HG02973 (cell line): Measurements from ENCODE around the gene KDM5D.

ENCODE experiments used
- ATAC-seq: cut with Tn5 transposase; IDR thresholded peaks from one replicate; pipeline ENCODE4 v1.9.1; 2021; ENCODE audit warnings: moderate library complexity; ENCODE audit not compliant: unreplicated experiment

KDM5D gene

DNA sequence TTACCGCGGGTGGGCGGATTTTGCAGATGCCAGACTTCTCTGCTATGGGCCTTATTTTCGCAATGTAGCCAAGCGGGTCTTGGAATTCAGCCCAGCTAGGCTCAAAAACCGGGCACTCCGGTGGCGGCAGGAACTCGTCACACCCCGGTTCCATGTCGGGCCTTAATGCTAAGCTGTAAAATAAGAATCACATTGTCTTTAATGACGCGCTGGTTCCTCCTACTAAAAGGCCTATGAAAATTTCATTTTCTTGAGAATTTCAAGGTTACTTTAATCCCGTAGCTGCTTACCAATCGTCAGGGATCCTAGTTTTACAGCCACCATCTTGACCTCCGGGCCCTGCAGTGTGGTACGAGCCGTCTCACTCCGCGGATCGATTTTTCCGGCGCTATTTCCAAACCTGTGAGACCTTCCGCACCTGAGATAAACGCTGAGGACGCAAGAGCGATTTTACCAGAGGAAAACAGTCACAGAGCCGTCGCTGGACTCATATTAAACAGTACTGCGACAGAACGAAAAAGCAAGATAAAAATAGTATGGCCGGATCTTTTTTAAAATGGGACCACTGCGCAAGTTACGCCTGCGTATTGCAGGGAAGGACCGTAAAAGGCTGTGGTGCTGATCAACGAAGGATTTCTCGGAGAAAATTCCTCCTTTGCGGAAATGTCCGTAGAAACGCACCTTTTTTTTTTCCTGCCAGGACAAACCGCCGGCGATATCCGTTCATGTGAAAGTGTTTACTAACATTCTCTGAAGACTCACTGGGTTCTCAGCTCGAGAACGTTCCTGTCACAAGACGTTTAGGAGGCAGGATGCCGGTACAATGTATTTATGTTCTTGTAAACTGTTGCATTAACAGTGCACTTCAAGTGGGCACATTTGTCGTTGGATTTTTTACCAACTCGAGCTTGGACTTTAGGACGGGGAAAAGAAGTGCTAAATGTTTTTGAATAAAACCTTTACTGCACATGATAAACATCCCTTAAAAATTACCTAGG lies at the start of gene KDM5D:
Gene KDM5D (minus strand): TSS at position 346 of the 998 bp plus-strand sequence. CDS start 192 bp downstream, at position 154.
- ATAC-seq = peak; percentile 75

DNA sequence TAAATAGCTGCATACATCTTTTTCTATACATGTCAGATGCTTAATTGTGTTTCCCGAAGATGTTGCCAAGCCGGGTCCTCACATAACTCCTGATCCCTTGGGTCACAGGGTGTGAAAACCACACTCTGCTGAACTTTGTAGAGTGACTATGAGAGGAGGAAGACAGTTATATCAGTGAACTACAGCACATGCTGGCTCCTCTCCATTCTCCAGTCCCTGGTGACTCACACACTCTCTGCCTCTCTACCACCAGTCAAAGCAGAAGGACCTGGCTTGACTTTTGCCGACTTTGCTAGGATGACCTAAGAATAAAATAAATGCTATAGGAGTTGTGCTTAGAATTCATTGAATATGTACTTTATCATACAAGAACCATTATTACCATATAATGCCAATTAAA lies 23.8 kb upstream of the KDM5D start:
- ATAC-seq = no peak

DNA sequence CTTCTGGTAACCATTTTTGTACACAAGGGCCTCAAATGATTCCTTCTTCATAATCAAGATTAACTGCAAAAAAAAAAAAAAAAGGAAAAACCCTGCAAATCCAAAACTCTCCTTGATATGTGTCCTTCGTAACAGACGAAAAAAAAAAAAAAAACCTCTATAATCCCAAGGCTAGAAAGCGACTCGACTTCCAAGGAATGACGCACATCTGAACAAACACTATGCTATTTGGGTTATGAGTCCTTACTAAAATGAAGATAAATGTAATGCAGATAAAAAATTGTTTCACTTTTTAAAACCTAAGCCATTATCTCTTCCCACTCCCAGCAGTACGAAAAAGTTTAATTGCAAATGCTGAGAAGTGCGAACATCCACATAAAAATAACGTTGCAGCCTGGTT lies 1.2 kb downstream of the KDM5D start:
- no peak for ATAC-seq

DNA sequence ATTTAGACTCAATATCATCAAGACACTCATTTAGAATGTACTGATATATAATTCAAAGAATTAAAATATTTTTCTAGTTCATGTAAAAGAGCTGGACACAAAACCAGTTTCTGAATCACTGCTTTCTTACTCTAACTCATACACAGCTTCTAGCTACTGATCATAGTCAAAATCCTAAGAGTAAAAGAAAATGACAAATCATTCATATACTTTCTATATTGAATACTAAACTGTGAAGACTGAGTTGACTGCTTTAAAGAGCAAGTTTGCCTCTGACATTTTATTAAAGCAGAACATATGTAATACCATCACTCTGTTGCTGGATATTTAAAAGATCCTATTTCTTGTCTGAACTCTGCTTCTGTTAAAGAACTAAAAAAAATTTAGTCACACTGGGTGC lies 2.4 kb downstream of the KDM5D start:
- ATAC-seq = no peak

DNA sequence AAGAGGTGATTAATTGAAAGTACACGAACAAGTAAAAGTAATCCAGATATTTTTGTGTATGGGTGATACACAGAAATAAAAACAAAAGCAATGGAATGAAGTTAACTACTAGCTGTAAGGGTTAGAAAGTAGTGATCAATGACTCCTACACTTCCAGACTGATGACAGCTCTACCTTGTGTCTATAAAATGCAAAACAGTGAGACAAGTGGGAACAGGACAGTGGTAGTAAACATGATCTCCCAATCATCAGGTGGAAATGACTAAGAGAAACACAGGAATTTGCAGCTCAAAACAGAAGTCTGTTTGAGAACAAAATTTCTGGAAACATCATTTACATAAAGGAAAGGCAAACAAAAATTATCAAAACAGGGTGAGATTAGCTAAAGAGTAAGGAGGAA lies 10.1 kb downstream of the KDM5D start:
- no peak for ATAC-seq

DNA sequence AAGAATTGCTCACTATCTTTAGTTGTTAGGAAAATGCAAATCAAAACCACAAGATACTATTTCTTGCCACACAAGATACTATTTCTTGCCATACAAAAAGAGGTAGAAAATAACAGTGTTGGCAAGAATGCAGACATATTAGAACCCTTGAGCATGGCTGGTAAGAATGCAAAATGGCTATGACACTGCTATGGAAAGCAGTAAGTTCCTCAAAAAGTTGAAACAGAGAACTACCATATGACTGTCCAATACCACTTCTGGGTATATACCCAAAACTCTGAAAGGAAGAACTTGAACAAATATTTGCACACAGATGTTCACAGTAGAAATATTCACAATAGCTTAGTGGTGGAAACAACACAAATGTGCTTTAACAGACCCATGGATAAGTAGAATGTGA lies 26.6 kb downstream of the KDM5D start:
- peak; percentile 93 for ATAC-seq

DNA sequence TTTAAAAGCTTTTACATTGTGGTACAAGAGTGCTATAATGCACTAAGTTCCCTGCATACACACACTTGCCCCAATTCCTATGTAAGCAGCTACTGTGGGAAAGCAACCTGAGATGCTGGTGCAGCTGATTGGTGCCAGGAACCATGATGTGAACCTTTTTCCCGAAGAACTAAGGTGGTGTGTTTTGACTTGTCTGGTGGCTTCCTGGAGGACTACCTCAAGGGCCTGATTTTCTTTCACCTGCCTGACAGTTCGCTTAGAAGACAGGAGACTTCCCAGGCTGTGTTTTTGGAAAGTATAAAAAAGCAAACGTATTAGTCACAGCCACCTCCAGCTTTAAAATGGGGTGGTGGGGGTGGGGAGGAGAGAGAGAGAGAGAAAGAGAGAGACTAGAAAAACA lies 27.4 kb downstream of the KDM5D start:
- no peak for ATAC-seq

DNA sequence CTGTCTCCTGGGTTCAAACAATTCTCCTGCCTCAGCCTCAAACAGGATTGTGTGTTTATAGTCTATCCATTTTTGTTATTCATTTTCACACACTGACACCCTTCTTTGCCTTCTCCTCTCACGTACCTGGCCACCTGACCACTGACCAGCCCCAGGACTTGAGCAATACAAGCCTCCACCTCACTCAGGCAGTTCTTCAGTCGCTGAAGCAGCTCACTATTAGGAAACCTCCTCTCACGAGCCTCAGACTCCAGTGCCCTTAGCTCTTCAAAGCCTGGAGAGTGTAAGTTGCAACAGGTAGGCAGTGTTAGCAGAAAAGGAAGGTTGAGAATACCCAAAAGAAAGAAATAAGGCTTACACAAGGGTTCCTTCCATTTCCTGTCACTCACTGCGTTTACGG lies 29.3 kb downstream of the KDM5D start:
- no peak for ATAC-seq

DNA sequence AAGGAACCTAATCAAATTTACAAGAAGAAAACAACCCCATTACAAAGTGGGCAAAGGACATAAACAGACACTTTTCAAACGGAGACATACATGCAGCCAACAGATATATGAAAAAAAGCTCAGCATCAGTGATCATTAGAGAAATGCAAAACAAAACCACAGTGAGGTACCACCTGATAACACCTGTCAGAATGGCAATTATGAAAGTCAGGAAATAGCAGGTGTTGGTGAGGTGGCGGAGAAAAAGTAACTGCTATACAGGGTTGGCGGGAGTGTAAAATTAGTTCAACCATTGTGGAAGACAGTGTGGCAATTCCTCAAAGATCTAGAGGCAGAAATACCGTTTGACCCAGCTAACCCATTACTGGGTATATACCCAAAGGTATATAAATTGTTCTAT lies 31.1 kb downstream of the KDM5D start:
- no peak for ATAC-seq

DNA sequence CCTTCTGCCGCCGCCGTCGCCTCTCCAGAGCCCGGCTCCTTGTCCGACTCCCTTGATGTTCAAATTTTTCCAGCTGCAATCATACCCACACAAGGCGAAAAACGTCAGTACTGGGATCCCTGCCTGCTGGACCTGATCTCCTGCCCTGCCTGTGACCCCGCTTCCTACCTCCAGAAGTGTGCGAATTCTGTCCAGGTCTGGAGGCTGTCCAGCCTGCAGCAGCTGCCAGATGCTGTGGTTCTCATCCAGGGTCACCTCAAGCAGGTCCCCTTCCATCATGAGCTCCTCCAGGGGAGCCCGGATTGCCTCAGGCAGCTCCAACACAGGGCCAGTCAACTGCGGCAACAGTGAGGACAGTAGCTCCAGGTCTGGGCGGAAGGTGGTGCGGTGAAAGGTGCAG lies 38.3 kb downstream of the KDM5D start:
- ATAC-seq = no peak

DNA sequence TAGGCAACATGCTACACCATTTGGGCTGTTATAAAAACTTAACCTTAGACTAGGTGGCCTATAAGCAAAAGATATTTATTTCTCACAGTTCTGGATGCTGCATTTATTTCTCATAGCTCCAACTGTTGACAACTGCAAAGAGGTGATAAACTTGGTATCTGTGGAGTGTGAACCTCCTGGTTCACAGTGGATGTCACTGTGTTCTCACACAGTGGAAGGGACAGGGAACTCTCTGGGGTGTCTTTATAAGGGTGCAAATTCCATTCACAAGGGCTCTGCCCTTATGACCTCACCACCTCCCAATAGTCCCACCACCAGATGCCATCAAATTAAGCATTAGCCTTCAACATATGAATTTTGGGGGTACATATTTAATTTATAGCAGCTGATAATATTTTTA lies 46.0 kb downstream of the KDM5D start:
- ATAC-seq = no peak

DNA sequence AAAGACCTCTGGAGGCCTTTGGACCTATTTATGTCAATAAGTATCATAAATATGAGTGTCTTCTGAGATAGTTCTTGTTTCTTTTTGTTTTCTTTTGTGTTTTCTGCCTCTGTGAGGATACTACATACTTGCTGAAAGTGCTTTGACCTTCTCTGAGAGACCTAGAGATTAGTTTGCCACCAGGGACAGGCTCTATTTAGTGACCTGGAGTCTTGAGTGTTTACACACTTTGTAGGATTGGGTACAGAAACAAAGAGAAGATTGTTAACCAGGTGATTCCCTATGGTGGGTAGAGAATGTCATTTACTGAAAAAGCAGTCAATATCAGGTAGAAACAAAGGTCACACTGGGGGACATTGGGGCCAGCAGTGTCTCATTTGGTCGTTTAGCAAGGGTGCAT lies 63.7 kb downstream of the KDM5D start:
- ATAC-seq = no peak
